Inflammatory macrophage treated with lipopolysaccharide for 1 hour (primary cell): Measurements from ENCODE around the gene RADIL.
"Not testable (repeated sequence)": the region's sequence is repeated elsewhere in the genome, so short reads cannot be mapped to it uniquely, and the experiment has no call there.

ENCODE experiments used
- DNase-seq, 2 donors: peaks; one replicate each; pipeline ENCODE4 v3.0.0-alpha.2; 2020 to 2022

Gene RADIL

DNA sequence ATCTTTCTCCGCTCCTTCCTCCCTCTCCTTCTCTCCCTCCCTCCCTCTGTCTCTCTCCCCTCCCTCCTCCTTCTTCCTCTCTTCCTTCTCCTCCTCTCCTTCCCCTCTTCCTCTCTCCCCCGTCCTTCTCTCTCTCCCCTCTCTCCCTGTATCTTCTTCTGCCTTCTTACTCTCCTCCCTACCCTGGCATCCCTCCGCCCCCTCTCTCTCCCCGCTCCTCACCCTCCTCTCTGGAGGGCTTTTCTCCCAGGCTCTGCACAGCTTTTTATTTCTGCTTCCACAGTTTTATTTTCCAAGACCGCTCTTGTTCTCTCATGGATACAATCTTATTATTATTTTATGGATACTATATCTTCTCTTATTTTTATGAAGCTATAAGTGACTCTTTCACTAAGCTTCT is 75.5 kb downstream of the RADIL start:
- no peak for DNase-seq

GRCh38 chr7:4807598-4808016 is 75.9 kb downstream of the RADIL start:
- no peak for DNase-seq

DNA sequence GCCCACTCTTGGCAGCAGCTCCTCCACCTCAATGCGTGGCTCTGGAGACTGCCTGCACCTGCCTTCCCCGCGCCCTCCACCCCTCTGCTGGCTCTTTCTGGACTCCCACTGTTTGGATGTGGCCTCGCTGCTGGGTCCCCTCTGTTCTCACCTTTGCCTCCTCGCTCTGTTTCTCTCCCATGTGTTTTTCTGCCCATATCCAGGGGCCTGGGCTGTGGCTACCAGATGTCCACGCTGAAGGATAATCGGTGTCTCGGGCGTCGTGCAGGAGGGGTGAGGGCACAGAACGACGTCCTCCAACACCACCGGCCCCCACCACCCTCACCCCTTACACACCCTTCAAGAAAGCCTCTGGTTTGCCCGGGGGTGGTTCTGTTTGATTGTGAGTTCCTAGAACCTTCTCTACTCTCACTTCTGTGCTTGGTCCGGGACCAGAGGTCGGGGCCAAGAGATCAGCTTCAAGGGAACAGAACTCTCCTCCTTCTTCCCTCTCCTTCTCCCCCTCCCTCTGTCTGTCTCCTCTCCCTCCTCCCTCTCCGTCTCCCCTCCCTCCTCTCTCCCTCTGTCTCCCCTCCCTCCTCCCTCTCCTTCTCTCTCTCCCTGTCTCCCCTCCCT is 76.4 kb downstream of the RADIL start:
- DNase-seq, result no peak

GRCh38 chr7:4805984-4806300 is 77.6 kb downstream of the RADIL start:
- no peak for DNase-seq

GRCh38 chr7:4805110-4805983 is 78.2 kb downstream of the RADIL start:
- no peak for DNase-seq

- no peak for DNase-seq
Observed at GRCh38 chr7:4803397-4804241, 79.9 kb downstream of the RADIL start.

- DNase-seq, result not testable (repeated sequence)
Observed at GRCh38 chr7:4802577-4802976, 80.9 kb downstream of the RADIL start.

DNA sequence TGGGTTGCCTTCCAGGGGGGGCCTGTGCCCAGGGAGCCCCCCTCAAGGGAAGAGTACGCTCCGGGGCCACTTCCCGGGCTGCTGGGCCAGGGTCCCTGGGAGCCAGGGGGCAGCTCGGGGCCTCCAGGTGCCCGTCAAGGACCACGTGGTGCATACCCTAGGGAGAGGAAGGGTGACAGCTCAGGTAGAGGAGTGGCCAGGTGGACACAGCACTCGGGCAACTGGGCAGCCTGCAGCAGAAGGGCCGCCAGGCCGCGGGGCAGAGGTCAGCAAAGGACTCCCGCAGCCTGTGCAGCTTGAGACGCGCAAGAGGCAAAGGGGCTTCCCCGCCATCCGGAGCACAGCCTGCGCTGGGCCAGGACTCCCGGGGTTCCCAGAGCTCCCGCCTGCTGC is 81.7 kb downstream of the RADIL start:
- no peak for DNase-seq

DNA sequence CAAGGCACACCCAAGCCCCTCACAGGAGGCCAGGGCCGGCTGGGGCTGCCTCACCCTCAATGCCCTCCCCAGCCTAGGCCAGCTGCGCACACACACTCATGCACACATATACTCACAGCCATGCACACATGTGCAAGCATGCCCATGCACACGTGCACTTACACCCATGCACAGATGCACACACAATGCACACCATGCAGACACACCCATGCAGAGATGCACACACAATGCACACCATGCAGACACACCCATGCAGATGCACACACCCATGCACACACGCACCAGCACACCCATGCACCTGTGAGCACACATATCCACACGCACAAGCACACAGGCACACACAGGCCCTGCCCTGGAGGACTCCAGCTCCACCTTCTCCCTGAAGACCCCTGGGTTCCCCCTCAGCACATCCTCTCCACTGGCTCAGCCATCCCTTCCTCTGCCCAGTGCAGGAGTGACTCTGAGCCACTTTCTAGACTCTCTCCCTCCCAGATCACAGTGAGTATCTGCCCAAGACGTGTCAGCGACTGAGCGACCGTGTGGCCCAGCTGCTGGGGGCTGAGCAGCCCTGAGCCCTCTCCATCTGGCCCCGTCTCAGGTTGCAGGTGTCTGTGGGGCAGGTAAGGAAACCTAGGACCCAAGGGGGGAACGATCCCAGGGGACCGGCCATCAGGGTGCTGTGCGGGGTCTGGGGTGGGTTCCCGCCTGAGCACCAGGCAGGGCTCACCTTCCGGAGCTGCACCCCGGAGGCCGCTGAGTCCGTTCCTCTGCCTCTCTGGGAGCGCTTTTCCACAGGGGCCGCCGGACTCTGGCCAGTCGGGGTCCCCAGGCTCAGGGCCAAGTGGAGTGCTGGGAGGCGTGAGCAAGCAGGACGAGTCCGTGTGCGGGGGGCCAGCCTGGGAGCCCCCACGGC is 82.3 kb downstream of the RADIL start:
- no peak for DNase-seq

DNA sequence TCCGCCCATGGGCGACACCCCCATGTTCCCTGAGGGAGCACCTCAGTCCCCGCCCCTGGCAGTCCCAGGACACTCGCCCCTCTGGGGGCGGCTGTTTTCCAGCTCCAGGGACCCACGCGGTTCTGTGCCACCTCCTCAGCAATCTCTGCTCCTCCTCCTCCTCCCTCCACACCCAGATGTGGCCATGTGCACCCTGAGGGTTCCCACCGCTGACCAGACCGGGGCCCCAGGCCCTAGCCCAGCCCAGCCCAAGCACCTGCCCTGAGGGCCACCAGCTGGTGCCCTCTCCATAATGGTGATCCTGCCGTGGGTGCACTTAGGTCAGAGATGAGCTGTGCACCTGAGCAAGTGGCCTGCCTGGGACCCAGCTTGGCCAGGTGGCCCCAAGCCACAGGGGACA is 83.0 kb downstream of the RADIL start:
- no peak for DNase-seq

- no peak for DNase-seq
Observed at GRCh38 chr7:4799508-4800268, 83.8 kb downstream of the RADIL start.

GRCh38 chr7:4798706-4799235 is 84.7 kb downstream of the RADIL start:
- no peak for DNase-seq

DNA sequence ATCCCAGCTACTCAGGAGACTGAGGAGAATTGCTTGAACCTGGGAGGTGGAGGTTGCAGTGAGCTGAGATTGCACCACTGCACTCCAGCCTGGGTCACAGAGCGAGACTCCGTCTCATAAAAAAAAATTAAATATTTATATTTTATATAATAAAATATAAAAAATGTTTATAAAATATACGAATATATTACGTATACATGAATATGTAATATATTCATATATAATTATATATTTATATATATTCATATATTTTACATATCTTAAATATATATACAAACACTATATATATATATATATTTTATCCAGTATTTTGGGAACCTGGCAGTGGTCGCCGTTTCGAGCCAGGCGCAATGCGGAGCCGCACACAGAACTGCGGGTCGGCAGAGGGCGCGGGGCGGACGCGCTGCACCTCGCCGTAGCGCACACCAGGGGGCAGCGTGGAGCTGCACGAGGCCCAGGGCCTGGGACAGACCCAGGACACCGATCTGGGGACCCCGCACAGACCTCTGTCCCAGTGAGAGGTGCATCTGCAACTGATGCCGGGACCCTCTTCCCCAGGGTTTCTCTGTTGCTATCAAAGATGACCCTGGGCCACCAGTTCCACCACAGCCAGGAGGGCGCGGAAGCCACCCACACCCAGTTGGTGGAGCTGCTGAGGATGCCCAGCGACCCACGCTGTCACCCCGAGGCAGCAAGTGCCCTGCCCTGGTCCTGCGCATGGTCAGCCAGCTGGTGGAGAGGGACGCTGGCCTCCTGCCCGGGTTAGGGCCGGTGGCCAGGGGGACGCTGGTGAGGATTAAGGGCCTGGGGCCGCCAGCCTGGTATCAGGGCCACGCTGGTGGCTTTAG is 85.4 kb downstream of the RADIL start:
- DNase-seq, result peak; percentile 8 to 70

DNA sequence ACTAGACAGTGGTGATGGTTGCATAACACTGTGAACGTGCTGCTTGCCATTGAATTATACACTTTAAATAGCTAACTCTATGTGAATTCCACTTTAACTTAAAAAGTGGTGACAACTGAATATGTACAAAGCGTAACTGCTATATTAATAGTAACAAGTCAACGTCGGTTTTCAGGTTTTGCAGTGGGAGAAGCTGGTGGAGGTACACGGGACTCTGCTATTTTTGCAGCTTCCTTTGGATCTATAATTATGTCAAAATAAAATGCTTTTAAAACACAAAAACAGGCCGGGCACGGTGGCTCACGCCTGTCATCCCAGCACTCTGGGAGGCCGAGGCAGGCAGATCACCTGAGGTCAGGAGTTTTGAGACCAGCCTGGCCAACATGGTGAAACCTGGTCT is 87.1 kb downstream of the RADIL start:
- no peak for DNase-seq

- peak in 1 of 2 donors; percentile 6 for DNase-seq
Observed at GRCh38 chr7:4794591-4795350, 88.7 kb downstream of the RADIL start.

- not testable (repeated sequence) for DNase-seq
Observed at GRCh38 chr7:4794171-4794570, 89.3 kb downstream of the RADIL start.

DNA sequence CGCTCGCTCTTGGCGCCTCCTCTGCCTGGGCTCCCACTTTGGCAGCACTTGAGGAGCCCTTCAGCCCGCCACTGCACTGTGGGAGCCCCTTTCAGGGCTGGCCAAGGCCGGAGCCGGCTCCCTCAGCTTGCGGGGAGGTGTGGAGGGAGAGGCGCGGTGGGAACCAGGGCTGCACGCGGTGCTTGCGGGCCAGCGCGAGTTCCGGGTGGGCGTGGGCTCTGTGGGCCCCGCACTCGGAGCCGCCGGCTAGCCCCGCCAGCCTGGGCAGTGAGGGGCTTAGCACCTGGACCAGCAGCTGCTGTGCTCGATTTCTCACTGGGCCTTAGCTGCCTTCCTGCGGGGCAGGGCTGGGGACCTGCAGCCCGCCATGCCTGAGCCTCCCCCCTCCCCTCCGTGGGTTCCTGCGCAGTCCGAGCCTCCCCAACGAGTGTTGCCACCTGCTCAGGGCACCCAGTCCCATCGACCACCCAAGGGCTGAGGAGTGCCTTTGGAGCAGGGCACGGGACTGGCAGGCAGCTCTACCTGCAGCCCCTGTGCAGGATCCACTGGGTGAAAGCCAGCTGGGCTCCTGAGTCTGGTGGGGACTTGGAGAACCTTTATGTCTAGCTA is 90.0 kb downstream of the RADIL start:
- DNase-seq, result not testable (repeated sequence)

GRCh38 chr7:4792537-4793126 is 90.9 kb downstream of the RADIL start:
- no peak for DNase-seq
